Measurements from ENCODE around the gene APEH. TPM values are rescaled to one million over a fixed set of nuclear protein-coding genes. Genes with fewer than 3 reads are reported as not detected.

Gene APEH
- total RNA-seq, 2 donors from 2014 or later: 151 to 278 TPM

GRCh38 chr3:49721896-49722781 lies 48.0 kb downstream of the APEH start:
- no peak for TF ChIP-seq CTCF (IDR thresholded peaks at IDR 0.05)
- no peak for DNase-seq
- H3K4me1 ChIP-seq: peaks cover 34% of the 10 kb centered on the region
- peak overlapping the region; percentile 86 for H3K4me3 ChIP-seq
- peak overlapping the region; percentile 93 to 99 for H3K9ac ChIP-seq (ENCODE audit: low read depth in 2 of 2, low read length in 2 of 2)
- H3K27me3 ChIP-seq: no peaks in the 10 kb centered on the region
- intact Hi-C loops (cut with DNase I): no loop called here
- no peaks in the 10 kb centered on the region for H3K9me3 ChIP-seq
- H3K36me3 ChIP-seq: peaks cover 1% of the 10 kb centered on the region
- peak overlapping the region; percentile 94 for H3K27ac ChIP-seq

- Histone ChIP-seq H3K4me1 (peaks cover 34% of the 10 kb centered on the region), H3K27ac (peak overlapping the region; percentile 94), H3K4me3 (peak overlapping the region; percentile 86), H3K36me3 (peaks cover 7% of the 10 kb centered on the region), H3K9me3 (no peaks in the 10 kb centered on the region), H3K27me3 (no peaks in the 10 kb centered on the region), H3K9ac (ENCODE audit: low read depth in 2 of 2, low read length in 2 of 2) (peak overlapping the region; percentile 93 to 99)
- TF ChIP-seq CTCF (IDR thresholded peaks at IDR 0.05): no peak
- intact Hi-C loops (cut with DNase I): no loop called here
- no peak for DNase-seq
Observed at GRCh38 chr3:49722896-49723295, 48.7 kb downstream of the APEH start.

DNA sequence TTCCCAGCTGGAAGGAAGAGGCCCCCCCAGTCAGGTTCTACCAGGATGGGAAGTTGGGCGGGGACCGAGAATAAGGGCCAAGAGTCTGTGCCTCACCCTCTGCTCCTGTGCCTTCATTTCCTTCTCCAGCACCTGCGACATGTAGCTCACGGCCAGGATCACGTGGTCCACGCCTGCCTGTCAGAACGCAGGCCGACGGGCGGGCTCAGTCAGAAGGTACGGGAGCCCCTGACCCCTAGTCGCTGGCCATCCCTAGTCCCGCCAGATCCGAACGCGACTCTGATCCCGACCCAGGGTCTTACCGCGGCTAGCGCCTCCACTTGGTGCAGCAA lies 49.1 kb downstream of the APEH start:
- DNase-seq: peak; percentile 88
- H3K36me3 ChIP-seq: peaks cover 7% of the 10 kb centered on the region
- no peak for TF ChIP-seq CTCF (IDR thresholded peaks at IDR 0.05)
- no peaks in the 10 kb centered on the region for H3K27me3 ChIP-seq
- intact Hi-C loops (cut with DNase I): no loop called here
- H3K4me3 ChIP-seq: peak overlapping the region; percentile 86
- peak overlapping the region; percentile 93 to 99 for H3K9ac ChIP-seq (ENCODE audit: low read depth in 2 of 2, low read length in 2 of 2)
- H3K9me3 ChIP-seq: no peaks in the 10 kb centered on the region
- H3K4me1 ChIP-seq: peaks cover 33% of the 10 kb centered on the region
- peak overlapping the region; percentile 94 for H3K27ac ChIP-seq

DNA sequence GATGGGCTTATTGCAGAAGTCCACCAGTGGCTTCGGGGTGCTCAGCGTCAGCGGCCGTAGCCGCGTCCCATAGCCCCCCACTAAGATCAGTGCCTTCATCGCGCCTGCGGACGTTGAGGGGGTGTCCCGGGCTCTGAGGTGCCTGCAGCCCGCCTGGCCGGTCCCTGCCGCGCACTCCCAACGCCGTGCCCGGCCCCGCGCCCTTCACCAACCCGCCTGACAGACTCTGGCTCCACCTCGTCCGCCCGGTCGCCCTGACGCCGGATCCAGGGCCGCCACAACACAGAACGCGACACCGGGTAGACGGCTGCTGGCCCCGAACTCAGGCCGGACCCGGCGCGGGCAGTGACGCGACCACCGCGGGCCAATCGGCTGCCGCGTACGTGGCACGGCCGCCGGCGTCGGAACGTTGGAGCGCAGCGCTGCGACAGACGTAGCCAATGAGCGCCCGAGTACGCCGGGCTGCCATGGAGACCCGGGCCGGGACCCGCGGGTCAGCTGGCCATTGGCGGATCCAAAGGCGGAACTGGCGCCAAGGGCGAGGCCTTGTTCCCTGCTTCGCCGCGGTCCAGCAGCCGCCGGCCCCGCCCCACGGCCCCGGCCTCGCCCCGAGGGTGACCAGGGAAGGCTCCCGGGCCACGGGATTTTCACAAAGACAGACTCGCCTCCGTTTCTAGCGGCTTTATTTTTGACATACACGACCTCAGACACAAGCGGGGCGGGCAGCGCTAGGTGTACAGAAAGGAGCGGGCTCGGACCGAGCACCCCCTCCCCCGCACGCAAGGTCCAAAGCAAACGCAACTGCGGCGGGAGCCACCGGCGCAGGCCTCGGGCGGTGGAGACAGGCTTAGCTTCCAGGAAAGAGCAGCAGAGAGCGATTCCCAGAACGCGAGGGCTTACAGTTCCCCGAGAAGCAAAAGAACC lies 49.7 kb downstream of the APEH start, which contains the start of gene GMPPB:
TSS of gene GMPPB (minus strand) at position 324 of the 924 bp plus-strand sequence. CDS start at position 99, 225 bp downstream.
- no peak for TF ChIP-seq CTCF (IDR thresholded peaks at IDR 0.05)
- intact Hi-C loops (cut with DNase I): no loop called here
- Histone ChIP-seq H3K9ac (ENCODE audit: low read depth in 2 of 2, low read length in 2 of 2) (peak within 1 kb of the TSS; percentile 93 to 99), H3K4me1 (peaks cover 27% of the 10 kb centered on the region), H3K27me3 (no peaks in the 10 kb centered on the region), H3K9me3 (no peaks in the 10 kb centered on the region), H3K27ac (peak within 1 kb of the TSS; percentile 94), H3K4me3 (peak within 1 kb of the TSS; percentile 86), H3K36me3 (peaks cover 7% of the 10 kb centered on the region)
- peak; percentile 96 for DNase-seq

DNA sequence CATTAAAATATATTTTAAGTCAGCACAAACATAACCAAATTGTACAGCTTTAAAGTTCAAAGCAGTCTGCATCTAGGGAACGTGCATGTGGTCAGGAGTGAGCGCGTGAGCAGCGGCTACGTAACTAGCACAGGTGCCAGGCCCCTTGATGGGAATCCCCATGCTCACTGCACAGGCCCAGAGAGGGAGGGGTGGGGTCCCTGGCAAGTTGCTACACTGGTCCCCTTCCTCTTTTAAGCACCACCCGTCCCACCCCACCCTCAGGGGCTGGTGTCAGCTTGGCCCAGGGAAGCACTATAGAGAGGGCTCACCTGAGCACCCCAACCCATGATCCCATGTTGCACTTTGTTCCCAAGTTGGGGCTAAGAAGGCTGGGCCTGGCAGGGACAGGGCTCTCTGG lies 50.4 kb downstream of the APEH start:
- Histone ChIP-seq H3K9ac (ENCODE audit: low read depth in 2 of 2, low read length in 2 of 2) (peak overlapping the region; percentile 70 to 87), H3K4me1 (peaks cover 25% of the 10 kb centered on the region)

More for the DNA sequence above, 50.4 kb downstream of the APEH start:
- H3K9me3 ChIP-seq: no peaks in the 10 kb centered on the region
- intact Hi-C loops (cut with DNase I): no loop called here
- no peak for TF ChIP-seq CTCF (IDR thresholded peaks at IDR 0.05)
- H3K4me3 ChIP-seq: peak overlapping the region; percentile 86
- DNase-seq: no peak
- H3K27ac ChIP-seq: peak overlapping the region; percentile 94
- H3K36me3 ChIP-seq: peaks cover 7% of the 10 kb centered on the region
- no peaks in the 10 kb centered on the region for H3K27me3 ChIP-seq
